ENCODE measurements around the gene IFITM1.
"Not testable (repeated sequence)": the region's sequence is repeated elsewhere in the genome, so short reads cannot be mapped to it uniquely, and the experiment has no call there.

The IFITM1 gene

DNA sequence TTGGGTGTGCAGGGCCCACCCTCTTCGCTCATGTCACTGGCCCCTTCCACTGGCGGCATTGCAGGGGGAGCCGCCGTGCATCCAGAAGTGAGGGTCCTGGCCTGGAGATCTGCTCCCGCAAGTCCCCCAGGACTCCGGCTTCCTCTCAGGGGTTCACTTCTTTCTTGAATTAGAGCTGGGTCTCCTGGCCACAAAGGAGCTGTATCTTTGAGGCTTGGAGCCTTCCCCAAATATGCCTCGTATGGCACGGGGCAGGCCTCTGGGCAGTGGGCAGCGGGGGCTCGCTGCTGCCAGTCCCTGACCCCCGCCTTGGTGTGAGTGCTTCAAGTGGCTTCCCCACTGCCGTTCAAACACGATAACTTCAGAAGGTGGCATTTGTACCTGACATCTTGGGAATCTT is 14.2 kb downstream of the IFITM1 start:
- no peak for DNase-seq

DNA sequence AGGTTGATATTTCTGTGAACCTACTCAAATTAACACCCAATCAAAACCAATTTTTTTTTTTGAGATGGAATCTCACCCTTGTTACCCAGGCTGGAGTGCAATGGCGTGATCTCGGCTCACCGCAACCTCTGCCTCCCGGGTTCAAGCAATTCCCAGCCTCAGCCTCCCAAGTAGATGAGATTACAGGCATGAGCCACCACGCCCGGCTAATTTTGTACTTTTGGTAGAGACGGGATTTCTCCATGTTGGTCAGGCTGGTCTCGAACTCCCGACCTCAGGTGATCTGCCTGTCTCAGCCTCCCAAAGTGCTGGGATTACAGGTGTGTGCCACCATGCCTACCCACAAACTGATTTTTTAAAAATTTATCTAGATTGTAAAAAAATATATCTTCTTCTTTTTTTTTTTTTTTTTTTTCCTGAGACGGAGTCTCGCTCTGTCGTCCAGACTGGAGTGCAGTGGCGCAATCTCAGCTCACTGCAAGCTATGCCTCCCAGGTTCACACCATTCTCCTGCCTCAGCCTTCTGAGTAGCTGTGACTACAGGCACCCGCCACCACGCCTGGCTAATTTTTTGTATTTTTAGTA is 14.8 kb downstream of the IFITM1 start:
- DNase-seq = not testable (repeated sequence)

DNA sequence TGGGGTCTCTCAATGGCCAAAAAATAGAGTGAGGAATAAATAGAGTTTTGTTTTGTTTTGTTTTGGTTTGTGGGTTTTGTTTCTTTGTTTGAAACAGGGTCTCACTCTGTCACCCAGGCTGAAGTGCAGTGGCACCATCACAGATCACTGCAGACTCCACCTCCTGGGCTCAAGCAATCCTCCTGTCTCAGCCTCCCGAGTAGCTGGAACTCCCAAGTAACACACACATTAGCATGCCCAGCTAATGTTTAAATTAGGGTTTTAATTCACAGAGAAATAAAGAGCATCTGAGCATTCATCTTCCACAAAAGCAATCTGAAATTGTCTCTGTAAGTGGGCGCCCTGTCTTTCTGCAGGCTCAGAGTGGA is 16.0 kb downstream of the IFITM1 start:
- no peak for DNase-seq

DNA sequence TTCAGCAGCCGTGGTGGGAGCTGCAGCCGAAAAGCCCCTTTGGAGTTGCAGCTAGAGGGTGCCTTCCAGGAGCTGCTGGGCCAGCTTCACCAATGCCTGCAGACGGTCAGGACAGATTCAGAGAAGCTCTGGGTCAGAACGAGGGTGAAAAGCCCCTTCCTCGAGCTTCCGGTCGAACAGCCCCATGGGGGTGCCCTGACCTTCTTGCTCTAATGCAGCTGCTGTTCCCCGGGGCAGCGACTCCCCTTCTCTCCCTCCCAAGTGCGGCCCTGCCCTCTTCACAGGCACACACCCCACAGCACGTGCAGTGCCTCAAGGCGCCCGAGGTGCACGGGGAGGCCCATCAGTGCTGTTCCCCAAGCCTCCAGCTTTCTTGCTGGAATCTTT is 16.5 kb downstream of the IFITM1 start:
- DNase-seq = no peak

DNA sequence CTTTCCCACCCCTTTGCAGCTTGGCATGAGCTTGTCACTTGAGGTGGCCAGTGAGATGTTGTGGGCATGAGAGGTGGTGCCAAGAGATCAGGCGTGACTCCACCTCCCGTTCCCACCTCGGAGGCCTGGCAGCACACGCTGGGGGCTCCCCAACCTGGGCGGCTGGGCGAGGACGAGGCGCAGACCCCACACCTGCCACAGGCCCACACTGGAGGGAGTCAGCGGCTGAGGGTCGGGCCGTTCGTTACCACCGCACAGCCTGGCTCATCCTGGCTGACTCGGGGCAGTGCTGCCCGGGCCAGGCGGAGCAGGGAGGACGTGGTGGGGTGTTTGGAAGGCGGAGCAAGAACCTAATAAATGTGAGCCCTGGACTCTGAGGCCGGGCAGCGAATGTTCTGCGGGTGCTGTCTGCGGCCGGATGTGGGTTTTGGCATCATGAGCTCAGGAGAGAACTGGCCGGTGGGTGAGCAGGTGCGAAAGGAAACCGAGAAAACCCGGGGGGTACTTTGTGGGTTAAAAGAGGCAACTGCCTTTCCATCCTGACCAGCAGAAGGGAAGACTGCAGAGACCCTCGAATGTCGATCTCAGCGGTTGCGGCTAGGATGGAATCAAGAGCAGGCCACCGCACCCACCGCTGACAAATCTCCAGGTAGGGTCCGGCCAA is 17.0 kb downstream of the IFITM1 start:
- no peak for DNase-seq

DNA sequence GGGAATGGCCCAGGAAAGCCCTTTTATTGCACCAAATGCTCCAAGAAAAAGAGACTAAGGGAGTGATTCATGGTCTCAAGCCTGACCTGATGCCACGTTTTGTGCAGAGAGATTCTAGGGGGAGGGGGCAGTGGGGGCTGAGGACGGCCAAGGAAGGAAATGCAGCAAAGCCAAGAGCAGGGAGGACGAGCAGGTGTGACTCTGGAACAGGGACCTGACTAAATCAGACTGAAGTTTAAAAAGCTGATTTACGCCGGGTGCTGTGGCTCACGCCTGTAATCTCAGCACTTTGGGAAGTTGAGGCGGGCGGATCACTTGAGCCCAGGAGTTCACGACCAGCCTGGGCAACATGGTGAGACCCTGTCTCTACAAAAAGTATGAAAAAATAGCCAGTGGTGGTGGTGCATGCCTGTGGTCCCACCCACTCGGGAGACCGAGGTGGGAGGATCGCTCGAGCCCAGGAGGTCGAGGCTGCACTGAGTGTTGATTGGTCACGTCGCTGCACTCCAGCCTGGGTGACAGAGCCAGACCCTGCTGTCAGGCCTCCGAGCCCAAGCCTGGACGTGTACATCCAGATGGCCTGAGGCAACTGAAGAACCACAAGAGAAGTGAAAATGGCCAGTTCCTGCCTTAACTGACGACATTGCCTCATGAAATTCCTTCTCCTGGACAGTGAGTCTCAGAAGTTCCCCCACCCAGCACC is 17.7 kb downstream of the IFITM1 start:
- DNase-seq = no peak

DNA sequence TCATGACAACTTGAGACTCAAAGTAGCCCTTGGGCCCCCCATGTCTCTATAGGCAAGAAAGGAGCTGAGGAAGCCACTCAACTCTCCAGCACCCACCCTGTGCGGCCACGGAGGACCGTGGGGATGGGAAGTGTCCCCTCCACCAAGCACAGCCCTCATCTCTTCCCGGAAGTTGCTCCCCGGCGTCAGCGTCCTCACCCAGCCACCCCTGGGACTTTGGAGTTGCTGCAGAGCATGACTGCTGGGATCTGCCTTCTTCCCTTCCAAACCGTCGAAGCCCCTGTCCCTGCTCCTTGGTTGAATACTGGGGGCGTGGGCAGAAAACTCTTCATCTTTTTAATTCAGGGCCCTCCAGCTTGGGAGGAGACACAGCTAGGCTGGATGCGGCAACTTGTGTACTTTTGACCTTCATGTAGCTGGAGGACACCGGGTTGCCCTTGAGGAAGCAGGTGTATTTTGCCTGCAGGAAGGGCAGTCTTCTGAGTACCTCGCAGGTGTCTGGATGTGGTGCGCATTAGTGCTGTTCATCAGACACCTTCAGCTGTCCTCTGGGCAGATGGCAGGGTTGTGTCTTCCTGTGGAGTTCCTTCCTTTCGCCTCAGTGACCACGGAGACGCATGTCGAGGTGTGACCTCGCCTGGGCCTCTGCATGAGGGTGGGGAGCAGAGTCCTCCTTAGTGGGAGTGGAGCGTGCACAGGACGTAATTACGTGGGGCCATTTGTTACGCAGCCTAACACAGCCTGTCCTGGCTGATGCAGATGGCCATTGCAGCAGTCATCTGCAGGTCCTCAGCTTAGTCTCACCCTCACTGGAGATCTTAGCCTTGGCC is 19.0 kb downstream of the IFITM1 start:
- no peak for DNase-seq

DNA sequence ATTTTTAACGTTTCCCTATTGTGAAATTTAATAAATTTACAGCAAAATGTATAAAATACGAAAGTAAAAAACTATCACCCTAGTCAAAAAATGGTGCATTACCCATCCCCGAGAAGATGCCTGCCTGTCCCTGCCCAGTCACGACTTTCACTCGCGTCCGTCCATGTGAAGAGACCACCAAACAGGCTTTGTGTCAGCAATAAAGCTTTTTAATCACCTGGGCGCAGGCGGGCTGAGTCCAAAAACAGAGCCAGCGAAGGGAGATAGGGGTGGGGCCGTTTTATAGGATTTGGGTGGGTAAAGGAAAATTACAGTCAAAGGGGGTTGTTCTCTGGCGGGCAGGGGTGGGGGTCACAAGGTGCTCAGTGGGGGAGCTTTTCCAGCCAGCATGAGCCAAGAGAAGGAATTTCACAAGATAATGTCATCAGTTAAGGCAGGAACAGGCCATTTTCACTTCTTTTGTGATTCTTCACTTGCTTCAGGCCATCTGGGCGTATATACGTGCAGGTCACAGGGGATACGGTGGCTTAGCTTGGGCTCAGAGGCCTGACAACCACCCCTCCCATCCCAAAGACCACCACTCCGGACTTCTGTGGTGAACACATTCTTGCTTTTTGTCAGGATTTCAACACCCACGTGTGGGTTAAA is 19.9 kb downstream of the IFITM1 start:
- DNase-seq = not testable (repeated sequence)

DNA sequence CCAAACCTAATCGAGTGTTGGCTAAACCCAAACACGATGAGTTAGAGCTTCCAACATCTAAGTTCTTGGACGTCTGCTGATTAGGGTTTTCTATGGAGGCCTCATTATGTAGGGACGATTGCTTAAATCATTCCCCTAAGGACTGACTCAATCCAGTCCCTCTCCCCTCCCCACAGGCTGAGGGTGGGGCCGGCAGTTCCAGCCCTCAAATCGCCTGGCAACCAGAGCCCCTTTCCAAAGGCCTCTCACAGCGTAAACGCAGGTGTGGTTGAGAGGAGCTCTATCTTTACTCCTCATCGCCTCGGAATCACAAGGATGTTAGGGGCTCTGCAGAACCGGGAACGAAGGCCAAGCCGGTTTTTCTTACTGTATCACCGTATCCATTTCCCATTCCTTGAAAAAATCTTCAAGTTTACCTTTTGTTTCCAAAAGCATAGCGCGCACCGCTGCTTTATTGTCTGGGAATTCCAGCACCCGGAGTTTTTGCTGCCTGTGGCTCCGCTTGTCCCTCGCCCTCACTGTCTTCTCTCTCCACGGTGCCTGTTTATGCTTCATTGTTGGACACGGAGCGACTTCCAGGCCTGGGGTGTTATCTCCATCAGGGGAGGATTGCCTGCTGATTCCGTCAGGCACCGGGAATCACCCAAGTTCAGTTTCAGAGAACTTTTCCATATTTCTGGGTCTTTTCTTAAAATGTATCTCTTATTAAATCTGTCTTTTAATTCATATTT is 20.6 kb downstream of the IFITM1 start:
- DNase-seq = no peak

DNA sequence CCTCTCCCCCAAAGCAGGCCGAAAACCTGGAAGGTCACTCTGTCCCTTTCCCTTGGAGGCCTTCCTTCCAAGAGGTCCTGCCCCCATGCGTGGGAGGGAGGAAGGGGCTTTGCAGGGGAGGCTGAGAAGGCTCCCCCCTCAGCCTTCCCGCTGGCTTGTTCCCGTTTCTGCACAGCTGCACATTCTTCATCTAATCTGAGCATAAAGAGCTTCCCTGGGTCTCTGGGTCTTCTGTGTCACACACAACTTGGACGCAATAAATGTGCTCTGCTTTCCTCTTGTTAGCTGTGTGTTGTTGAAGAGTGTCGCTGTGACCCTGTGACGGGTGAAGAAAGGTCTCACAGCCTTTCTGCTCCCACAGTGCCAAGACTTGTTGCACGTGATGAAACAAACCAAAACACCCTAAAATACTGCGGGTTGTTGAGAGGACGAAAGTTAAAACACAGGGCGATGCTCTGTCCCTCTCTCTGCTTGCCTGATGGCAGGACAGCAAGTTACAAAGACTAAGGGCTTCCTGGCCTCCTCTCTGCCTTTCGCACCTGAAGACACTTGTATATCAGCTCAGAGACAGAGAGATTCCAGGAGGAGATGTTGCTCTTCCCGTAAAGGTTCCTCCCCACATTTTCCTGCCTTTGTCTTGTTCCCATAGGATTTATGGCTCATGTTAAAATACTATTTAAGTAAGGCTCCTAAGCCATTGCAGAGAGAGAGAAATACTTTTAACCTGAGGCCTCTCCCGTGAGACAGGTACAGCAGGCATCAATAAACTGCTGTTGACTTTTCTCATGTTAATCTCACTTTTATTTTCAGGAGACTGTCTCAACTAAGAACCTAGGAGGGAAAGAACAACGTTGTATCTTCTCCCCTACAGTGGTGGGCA is 22.2 kb downstream of the IFITM1 start:
- DNase-seq = no peak

DNA sequence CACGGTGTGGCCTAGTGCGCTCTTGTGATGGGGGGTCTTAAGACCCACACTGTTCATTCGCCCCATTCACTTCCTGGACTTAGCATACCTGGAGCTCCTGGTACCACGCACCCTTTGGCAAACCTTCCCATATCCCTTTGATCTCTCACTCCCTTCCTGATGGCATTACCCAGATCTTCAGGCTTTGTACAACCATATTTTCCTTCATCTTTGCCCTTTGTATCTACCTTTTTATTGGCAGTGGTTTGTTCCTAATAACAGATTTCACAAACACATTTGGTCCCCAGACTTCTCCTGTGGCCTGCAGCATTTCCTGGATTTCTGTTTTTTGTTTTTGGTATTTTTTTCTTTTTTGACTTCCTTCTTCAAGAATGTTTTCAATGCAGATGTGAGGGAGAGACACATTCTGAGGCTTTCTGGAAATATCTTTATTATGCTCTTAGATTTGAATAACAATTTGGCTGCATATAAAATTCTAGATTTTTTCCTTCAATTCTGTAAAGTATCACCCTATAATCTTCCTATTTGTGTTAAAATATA is 22.9 kb downstream of the IFITM1 start:
- DNase-seq = no peak

DNA sequence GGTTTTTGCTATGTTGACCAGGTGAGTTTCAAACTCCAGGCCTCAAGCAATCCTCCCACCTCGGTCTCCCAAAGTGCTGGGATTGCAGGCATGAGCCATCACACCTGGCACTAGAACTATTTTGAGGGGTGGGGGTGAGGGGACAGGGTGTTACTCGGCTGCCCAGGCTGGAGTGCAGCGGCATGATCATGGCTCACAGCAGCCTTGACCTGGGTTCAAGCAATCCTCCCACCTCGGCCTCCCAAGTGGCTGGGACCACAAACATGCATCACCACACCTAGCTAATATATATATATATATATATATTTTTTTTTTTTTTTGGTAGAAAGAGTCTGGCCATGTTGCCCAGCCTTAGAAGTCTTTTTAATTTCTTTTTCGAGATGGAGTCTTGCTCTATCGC is 23.9 kb downstream of the IFITM1 start:
- DNase-seq = no peak

DNA sequence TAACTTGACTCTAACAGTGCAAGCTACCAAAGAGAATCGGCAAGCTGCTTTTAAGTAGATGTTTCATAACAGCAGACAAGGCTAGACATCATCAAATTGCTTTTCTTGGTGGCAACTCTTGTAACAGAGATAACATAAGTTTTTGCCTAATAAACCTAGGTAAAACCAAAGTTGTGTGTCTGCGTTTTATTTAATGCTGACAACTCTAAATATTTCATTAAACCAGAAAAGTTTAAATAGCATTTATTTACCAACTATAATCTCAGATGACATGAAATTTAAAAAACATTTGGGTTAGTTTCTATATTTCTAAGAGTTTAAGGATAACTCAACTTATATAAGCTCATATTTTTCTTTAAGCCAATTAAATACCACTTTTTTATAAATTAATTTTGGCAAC is 26.1 kb downstream of the IFITM1 start:
- DNase-seq = no peak

DNA sequence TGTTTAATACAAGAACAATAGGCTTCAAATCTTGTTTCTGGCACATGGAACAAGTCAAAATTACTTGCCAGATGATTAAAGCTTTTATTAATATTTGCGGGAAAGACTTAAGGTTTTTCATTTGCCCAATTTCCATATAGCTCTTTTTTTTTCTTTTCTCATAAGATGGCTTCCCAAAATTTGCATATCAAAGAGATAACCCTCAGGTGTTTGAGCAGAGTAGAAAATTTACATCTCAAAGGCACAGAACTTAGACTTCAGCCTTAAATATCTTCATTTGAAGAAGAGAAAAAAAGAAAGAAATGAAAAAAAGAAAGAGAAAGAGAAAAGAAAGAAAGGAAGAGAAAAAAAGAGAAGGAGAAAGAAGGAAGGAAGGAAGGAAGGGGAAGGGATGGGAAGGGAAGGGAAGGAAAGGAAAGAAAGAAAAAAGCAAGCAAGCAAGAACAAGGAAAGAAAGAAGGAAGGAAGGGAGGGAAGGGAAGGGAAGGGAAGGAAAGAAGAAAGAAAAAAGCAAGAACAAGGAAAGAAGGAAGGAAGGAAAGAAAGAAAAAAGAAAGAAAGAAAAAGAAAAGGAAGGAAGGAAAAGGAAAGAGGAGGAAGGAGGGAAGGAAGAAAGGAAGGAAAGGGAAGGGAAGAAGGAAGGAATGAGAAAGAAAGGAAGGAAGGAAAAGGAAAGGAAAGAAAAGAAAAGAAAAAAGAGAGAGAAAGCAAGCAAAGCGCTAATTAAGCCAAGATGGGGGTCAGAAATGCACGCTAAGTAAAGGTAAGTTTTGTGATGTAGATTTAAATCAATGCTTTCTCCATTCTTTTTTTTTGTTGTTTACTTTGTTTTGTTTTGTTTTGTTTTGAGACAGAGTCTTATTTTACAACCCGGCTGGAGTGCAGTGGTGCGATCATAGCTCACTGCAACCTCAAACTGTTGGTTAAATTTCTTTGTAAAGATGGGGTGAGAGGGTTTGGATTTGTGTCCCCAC is 27.0 kb downstream of the IFITM1 start:
- no peak for DNase-seq

DNA sequence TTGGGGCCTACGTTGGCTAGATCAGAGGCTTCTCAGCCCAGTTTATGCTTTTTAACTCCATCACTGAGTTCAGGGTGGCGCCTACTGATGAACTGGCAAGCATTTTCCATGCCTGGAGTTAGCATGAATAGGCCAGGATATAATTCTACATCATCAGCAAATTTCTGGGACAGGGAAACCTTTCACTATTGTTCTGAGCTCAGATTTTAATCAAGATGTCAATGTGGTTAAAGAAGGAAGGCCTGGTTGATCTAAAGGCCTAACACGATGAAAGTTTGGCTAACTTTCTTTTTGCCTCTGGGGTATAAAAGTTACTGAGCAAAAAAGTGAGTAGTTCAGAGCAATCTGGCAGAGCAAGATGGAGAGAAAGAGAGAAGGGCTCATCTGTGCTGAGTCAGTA is 28.5 kb downstream of the IFITM1 start:
- no peak for DNase-seq

DNA sequence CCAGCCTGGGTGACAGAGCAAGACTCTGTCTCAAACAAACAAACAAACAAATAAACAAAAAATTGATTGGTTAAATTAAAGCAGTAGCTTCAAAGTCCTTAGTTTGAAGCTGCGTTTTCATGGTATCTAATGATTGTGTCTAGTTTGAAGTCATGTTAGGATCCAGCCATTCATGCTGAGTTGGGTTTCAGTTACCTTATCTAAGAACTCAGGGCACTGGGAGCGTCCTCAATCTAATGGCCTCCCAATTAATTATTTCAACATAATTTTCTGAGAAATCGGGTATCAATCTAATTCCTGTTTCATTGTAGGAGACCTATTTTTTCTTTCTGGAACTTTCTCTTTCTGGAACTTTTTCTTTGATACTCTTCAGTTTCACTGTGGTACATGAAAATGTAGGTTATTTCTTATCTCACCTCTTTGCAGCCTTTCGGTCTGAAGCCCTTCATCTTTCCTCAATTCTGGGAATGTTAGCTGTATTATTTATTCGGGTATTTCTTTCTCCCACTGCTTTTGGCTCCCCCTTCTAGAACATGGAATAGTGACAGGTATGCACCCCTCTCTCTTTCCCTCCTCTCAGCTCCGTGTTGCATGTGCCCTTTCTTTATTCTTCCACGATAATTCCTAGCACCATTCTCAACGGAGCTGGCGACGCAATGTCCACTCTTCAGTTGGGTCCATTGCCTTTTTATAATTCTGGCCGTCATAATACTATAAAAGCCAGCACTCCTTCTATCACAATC is 31.2 kb downstream of the IFITM1 start:
- DNase-seq = no peak

DNA sequence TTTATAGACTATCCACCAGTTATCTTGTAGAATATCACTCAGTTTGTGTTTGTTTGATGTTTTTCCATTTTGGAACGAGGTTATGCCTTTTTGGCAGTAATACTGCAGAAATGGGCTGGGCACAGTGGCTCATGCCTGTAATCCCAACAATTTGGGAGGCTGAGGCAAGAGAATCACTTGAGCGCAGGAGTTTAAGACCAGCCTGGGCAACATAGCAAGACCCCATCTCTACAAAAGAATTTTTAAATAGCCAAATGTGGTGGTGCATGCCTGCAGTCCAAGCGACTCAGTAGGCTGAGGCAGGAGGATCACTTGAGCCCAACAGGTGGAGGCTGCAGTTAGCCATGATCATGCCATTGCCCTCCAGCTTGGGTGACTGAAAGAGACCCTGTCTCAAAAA is 32.7 kb downstream of the IFITM1 start:
- DNase-seq = no peak

DNA sequence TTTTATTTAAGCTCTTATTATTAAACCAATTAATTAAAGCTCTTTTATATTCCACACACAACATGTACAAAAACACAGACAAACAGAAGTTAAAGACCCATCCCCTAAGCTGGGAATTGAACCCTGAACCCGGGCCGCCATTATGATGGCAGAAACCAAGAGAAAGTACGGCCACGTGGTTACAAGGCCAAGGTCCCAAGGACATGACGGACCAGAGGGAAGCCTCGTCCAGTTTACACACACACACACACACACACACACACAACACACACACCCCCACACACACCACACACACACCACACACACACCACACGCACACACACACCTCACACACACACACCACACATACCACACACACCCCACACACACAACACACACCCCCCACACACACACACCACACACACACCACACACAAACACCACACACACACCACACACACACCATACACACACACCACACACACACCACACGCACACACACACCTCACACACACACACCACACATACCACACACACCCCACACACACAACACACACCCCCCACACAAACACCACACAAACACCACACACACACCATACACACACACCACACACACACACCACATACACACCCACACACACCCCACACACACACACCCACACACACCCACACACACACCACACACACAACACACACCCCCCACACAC is 35.6 kb downstream of the IFITM1 start:
- not testable (repeated sequence) for DNase-seq

Data from NCI-H1694 (cell line).